Suprapubic skin (tissue), 4 donors: ENCODE data around the gene EPC2. TPM values are rescaled to one million over a fixed set of nuclear protein-coding genes. Genes with fewer than 3 reads are reported as not detected.

Source experiments
- DNase-seq, 2 donors: peaks; one replicate each; pipeline ENCODE4 v3.0.0-alpha.2; 2019; ENCODE audit warnings: low spot score in 2 of 2
- H3K27ac ChIP-seq: fragments of 200-600 bp; sonication (generic); one replicate; pipeline ENCODE4 v1.5.1; 2019
- H3K27me3 ChIP-seq: fragments of 200-600 bp; sonication (generic); one replicate; pipeline ENCODE4 v1.5.1; 2019
- H3K36me3 ChIP-seq: fragments of 200-600 bp; sonication (generic); one replicate; pipeline ENCODE4 v1.5.1; 2019
- H3K4me1 ChIP-seq: fragments of 200-600 bp; sonication (generic); one replicate; pipeline ENCODE4 v1.5.1; 2019
- H3K4me3 ChIP-seq: fragments of 200-600 bp; sonication (generic); one replicate; pipeline ENCODE4 v1.5.1; 2019; ENCODE audit warnings: mild to moderate bottlenecking
- H3K9me3 ChIP-seq: fragments of 200-600 bp; sonication (generic); one replicate; pipeline ENCODE4 v1.5.1; 2019
- EP300 ChIP-seq: sonication (generic); formaldehyde crosslinking; IDR thresholded peaks from one replicate; pipeline ENCODE4 v1.6.1; 2017; ENCODE audit warnings: antibody characterized with exemption
- POLR2A ChIP-seq, 2 donors: fragments of 450-650 bp; IDR thresholded peaks; one replicate each; pipeline ENCODE4 v1.6.1; 2017; ENCODE audit warnings: antibody characterized with exemption in 2 of 2, mild to moderate bottlenecking in 2 of 2, moderate library complexity in 2 of 2
- POLR2AphosphoS5 ChIP-seq, 3 donors: sonication (generic); formaldehyde crosslinking; IDR thresholded peaks; one replicate each; pipeline ENCODE4 v1.6.1; 2017; ENCODE audit warnings: antibody characterized with exemption in 3 of 3
- WGBS: methylation state at CpG from one replicate; pipeline ENCODE4 v1.1.5; 2018; 5-methylcytosine and 5-hydroxymethylcytosine counted together
- total RNA-seq, 4 donors: library from RNA; depleted of rRNA; stranded (reverse); fragments of >200 nt; gene quantifications; one replicate each; pipeline ENCODE4 v1.1.0, GENCODE V29; 2016
- TF ChIP-seq, protein P1 (sequence below), 2 donors: fragments of 200-600 bp in 1 of 2; fragments of 450-650 bp in 1 of 2; sonication (generic) in 1 of 2; IDR thresholded peaks; one replicate each; pipeline ENCODE4 v1.5.1; 2016 to 2019; ENCODE audit warnings: antibody characterized with exemption in 2 of 2, mild to moderate bottlenecking in 1 of 2, moderate library complexity in 1 of 2

Gene EPC2
- total RNA-seq, 4 donors from 2014 or later = 22.9 to 30.3 (median 26.9) TPM

DNA sequence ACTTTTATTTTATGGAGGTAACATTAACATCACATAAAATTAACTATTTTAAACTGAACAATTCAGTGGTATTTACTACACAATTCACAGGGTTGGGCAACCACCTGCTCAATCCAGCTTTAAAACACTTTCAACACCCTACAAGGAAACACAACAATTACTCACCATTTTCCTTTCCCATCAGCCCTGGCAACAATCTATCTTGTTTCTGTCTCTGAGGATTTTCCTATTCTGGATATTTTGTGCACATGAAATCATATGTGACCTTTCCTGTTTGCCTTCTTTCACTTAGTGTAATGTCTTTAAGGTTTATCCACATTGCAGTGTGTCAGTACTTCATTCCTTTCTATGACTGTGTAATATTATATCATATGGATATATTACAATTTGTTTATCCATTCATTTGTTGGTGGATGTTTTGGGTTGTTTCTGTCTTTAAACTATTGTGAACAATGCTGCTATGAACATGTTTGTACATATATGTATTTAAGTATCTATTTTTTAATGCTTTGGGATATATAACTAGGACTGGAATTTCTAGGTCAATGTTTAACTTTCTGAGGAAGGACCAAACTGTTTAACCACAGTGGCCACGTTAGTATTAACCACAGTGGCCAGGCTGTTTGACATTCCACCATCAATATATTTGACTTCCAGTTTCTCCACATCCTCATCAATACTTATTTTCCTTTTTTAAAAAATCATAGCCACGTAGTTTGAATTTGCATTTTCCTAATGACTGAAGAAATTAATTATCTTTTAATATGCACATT, 158.1 kb downstream of the EPC2 start:
- TF ChIP-seq POLR2A (IDR thresholded peaks at IDR 0.05) (no peak), EP300 (no peak), POLR2AphosphoS5 (IDR thresholded peaks at IDR 0.05) (no peak)
- TF ChIP-seq, protein P1, sequence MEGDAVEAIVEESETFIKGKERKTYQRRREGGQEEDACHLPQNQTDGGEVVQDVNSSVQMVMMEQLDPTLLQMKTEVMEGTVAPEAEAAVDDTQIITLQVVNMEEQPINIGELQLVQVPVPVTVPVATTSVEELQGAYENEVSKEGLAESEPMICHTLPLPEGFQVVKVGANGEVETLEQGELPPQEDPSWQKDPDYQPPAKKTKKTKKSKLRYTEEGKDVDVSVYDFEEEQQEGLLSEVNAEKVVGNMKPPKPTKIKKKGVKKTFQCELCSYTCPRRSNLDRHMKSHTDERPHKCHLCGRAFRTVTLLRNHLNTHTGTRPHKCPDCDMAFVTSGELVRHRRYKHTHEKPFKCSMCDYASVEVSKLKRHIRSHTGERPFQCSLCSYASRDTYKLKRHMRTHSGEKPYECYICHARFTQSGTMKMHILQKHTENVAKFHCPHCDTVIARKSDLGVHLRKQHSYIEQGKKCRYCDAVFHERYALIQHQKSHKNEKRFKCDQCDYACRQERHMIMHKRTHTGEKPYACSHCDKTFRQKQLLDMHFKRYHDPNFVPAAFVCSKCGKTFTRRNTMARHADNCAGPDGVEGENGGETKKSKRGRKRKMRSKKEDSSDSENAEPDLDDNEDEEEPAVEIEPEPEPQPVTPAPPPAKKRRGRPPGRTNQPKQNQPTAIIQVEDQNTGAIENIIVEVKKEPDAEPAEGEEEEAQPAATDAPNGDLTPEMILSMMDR (IDR thresholded peaks at IDR 0.05) = no peak
- Histone ChIP-seq H3K4me3 (no peak overlapping the region), H3K27me3 (no peaks in the 10 kb centered on the region), H3K9me3 (no peaks in the 10 kb centered on the region), H3K4me1 (no peaks in the 10 kb centered on the region), H3K36me3 (no peaks in the 10 kb centered on the region), H3K27ac (no peak overlapping the region)
- DNase-seq = no peak
- 79% methylated on average over 2 of the region's 2 CpGs for WGBS

DNA sequence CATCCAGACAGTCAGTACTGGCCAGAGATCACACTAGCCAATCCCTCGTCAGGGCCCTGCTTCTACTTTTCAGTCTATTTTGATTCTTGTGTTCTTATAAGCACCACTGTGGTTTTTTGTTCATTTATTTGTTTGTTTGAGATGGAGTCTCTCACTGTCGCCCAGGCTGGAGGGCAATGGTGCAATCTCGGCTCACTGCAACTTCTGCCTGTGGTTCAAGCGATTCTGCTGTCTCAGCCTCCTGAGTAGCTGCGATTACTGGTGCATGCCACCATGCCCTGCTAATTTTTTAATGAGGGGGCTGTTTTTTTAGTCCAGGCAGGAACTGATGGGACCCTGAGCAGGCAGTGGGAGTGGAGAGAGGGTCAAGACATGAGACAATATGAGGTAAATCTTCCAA, 165.5 kb downstream of the EPC2 start:
- no peaks in the 10 kb centered on the region for H3K9me3 ChIP-seq
- no peak overlapping the region for H3K4me3 ChIP-seq
- H3K27me3 ChIP-seq = no peaks in the 10 kb centered on the region
- TF ChIP-seq POLR2AphosphoS5 (IDR thresholded peaks at IDR 0.05) (no peak), EP300 (no peak), POLR2A (IDR thresholded peaks at IDR 0.05) (no peak)
- TF ChIP-seq, protein P1 (IDR thresholded peaks at IDR 0.05) = no peak
- no peak overlapping the region for H3K27ac ChIP-seq
- 97% methylated on average over 5 of the region's 5 CpGs for WGBS
- H3K36me3 ChIP-seq = no peaks in the 10 kb centered on the region
- DNase-seq = no peak
- H3K4me1 ChIP-seq = no peaks in the 10 kb centered on the region

DNA sequence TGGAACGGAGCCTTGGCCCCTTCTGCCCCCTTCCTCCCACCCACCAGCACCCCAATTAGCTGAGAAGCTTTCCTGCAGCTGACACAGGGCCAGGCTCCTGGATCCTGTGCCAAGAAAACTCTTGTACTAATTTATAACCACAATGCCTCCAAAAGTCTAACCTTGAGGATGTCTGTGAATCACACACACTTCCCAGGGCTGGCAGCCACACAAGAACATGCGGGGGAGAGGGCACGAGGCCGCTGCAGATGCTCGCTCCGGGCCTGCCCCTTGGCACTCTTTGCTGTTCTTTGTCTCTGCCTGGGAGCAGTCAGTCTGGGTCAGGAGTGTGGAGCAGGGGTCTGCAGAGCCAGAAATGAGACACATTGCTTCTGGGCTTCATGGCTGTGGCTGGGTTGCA, 167.8 kb downstream of the EPC2 start:
- Histone ChIP-seq H3K27me3 (peaks cover under 1% of the 10 kb centered on the region), H3K4me3 (no peak overlapping the region), H3K27ac (no peak overlapping the region), H3K4me1 (no peaks in the 10 kb centered on the region), H3K9me3 (no peaks in the 10 kb centered on the region), H3K36me3 (no peaks in the 10 kb centered on the region)
- TF ChIP-seq POLR2AphosphoS5 (IDR thresholded peaks at IDR 0.05) (no peak), POLR2A (IDR thresholded peaks at IDR 0.05) (no peak)
- TF ChIP-seq, protein P1 (IDR thresholded peaks at IDR 0.05) = no peak
- 52% methylated on average over 6 of the region's 6 CpGs for WGBS
- DNase-seq = no peak

DNA sequence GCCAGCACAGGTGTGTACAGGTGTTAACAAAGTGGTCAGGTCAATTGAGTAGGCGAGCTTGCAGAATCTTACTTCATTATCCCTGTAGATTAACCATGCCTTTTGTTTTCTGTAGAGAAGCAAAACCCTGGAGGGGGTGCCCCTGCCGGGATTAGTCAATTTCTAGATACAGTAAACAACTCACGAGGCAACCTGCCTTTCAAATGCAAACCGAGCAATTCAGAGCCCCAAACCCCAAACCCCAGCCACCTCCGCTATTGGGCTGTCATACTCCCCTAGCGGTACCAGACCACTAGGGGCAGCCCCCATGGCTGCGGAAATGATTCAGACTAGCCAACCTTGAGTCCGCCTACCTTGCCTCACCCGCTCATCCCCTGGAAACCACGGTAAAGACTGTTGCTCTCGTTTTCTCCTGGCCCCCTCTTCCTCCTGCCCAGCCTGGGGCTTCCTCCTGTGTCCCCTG, 169.1 kb downstream of the EPC2 start:
- H3K9me3 ChIP-seq = no peaks in the 10 kb centered on the region
- H3K36me3 ChIP-seq = no peaks in the 10 kb centered on the region
- no peaks in the 10 kb centered on the region for H3K4me1 ChIP-seq
- no peak for DNase-seq
- peaks cover 5% of the 10 kb centered on the region for H3K27me3 ChIP-seq
- H3K4me3 ChIP-seq = no peak overlapping the region
- 83% methylated on average over 11 of the region's 11 CpGs for WGBS
- TF ChIP-seq POLR2A (IDR thresholded peaks at IDR 0.05) (no peak), POLR2AphosphoS5 (IDR thresholded peaks at IDR 0.05) (no peak), EP300 (no peak)
- TF ChIP-seq, protein P1 (IDR thresholded peaks at IDR 0.05) = no peak
- no peak overlapping the region for H3K27ac ChIP-seq

DNA sequence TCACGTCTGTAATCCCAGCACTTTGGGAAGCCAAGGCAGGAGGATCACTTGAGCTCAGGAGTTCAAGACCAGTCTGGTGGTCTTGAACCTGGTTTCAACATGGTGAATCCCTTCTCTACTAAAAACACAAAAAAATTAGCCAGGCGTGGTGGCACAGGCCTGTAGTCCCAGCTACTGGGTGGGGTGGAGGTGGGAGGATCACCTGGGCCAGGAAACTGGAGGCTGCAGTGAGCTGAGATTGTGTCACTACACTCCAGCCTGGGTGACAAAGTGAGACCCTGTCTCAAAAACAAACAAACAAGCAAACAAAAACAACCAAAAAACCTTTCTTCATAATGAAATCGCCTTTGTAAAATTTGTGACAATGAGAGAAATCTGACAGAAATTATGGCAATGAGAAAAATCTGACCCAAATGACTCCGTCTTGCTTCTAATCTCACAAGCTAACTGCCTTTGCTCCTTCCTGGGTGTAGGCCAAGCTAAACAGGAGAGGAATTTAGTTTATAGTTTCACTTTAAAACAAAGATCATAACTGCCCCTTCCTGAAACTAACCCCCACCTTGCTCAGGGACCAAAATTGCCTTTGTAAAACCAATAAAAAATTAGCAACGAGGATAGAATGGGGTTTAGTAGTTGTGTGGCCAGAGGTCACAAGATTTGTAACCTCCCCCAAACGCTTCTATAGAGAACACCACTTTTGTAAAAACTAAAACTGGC, 169.8 kb downstream of the EPC2 start:
- no peaks in the 10 kb centered on the region for H3K36me3 ChIP-seq
- no peaks in the 10 kb centered on the region for H3K4me1 ChIP-seq
- H3K9me3 ChIP-seq = no peaks in the 10 kb centered on the region
- no peak overlapping the region for H3K4me3 ChIP-seq
- no peak overlapping the region for H3K27ac ChIP-seq
- WGBS = 76% methylated on average over 6 of the region's 6 CpGs
- DNase-seq = no peak
- peaks cover 5% of the 10 kb centered on the region for H3K27me3 ChIP-seq
- TF ChIP-seq, protein P1 (IDR thresholded peaks at IDR 0.05) = no peak
- no peak for TF ChIP-seq EP300
- no peak for TF ChIP-seq POLR2AphosphoS5 (IDR thresholded peaks at IDR 0.05)
- TF ChIP-seq POLR2A (IDR thresholded peaks at IDR 0.05) = no peak
